Measurements from ENCODE around the gene NPPA.
A peak's percentile ranks its signal among the peaks of the same experiment; 100 is the strongest.

Gene NPPA

GRCh38 chr1:11841245-11842153 lies 6.1 kb downstream of the NPPA start:
- peak; percentile 39 to 58 (median 44) for DNase-seq

- DNase-seq = no peak
Observed at GRCh38 chr1:11839727-11840705, 7.6 kb downstream of the NPPA start.

DNA sequence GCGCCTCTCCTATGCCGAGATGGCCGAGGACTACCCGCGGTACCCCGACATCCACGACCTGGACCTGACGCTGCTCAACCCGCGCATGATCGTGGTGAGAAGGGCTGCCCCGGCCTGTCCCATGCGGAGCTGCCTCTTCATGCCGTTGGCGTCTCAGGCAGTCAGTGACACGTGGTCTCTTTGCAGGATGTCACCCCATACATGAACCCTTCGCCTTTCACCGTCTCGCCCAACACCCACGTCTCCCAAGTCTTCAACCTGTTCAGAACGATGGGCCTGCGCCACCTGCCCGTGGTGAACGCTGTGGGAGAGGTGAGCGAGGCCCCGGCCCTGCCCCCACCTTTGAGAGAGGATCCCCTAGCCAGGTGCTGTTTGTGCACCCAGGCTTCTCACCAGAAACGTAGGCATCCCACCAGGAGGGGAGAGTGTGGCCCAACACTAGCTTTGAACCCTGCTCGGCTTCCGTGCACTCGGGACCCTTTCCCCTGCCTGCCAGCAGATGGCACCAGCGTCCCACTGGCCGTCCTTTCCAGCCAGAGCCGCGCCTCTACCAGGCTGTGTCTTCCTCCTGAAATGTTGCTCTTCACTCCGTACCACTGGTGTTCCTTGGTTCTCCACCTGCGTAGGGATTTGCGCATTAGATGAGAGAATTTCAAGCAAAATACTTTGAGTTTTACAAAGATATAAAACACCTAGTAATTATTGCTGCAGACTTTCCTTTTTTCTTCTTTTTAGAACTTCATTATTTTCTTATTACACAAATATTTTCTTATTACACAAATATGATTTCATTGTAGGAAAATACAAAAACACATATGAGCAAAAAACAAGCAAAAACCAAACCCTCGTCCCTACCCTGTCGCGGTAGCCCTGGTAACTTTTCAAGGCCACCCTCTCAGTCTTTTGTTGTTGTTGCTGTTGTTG lies 9.0 kb downstream of the NPPA start:
- peak; percentile 74 to 82 (median 79) for DNase-seq

GRCh38 chr1:11837767-11838348 lies 9.7 kb downstream of the NPPA start:
- no peak for DNase-seq

- no peak for DNase-seq
Observed at GRCh38 chr1:11836955-11837766, 10.4 kb downstream of the NPPA start.

GRCh38 chr1:11835441-11836225 lies 11.9 kb downstream of the NPPA start:
- DNase-seq = no peak

- DNase-seq = no peak
Observed at GRCh38 chr1:11833900-11834299, 13.7 kb downstream of the NPPA start.

- no peak for DNase-seq
Observed at GRCh38 chr1:11833497-11833896, 14.1 kb downstream of the NPPA start.

GRCh38 chr1:11831945-11832725 lies 15.4 kb downstream of the NPPA start:
- DNase-seq = no peak

- no peak for DNase-seq
Observed at GRCh38 chr1:11828511-11828910, 19.1 kb downstream of the NPPA start.

GRCh38 chr1:11826946-11827345 lies 20.6 kb downstream of the NPPA start:
- DNase-seq = no peak

DNA sequence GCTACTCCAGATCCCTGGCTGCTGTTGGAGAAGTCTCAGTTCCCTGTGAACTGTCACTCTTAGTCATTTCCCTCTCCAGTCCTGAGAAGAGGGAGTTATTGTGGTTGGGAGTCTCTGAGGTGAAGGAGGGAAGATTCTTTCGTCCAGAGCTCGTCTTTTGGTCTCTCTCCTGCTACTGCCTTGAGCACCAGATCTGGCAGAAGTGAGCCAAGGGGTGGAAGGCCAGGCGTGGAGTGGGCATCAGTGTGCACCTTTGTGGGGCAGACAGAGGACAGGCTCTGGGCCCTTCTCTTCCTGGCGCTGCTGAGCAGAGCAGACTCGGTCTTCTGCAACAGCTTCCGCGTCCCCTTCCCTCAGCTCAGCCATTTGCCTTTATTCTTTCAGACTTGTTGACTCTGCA lies 22.5 kb downstream of the NPPA start:
- DNase-seq = no peak

DNA sequence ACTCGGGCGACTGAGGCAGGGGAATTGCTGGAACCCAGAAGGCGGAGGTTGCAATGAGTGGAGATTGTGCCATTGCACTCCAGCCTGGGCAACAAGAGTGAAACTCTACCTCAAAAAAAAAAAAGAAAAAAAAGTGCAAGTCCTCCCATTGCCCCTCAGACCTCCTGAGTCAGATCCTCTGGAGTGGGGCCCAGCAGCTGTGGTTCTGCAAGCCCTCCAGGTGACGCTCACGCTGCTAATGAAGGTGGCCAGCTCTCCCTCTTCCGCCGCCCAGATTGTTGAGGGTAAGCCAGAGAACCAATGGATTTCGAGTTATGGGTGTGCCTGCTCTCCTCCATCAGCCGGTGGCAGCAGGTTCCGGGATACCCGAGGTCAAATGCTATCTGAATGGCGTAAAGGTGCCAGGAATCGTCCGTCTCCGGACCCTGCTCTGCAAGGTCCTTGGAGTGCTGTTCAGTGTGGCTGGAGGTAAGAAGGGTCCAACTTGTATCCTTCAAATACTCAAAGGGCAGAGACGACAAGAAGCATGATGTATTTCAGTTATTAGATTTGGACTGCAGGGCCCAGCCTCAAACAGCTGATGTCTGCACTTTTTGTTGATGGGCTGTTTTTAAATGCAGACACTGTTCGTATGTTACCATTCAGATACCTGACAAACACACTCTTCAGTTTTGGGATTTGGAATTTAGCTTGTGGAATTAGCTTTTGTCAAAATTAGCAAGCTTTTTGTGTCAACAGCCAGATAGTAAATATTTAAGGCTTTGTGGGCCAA lies 24.0 kb downstream of the NPPA start:
- DNase-seq = no peak

GRCh38 chr1:11822091-11822490 lies 25.5 kb downstream of the NPPA start:
- no peak for DNase-seq

DNA sequence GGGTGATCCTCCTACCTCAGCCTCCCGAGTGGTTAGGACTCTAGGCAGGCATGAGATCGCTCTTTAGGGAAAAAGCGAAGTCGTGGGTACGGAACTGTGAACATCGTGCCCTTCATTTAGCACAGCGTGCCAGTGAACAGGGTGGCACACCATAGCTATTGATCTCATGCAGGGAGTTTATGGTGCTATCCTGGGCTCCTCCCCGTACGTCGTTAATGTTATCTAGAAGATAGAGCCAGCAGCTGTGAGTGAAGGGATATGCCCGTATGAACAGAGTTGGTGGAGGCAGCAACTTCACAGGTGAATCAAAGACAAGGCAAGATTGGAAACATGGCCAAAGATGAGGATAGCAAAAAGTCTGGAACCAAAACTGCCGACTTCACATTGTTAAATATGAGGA lies 30.4 kb downstream of the NPPA start:
- DNase-seq = no peak

GRCh38 chr1:11813021-11813420 lies 34.6 kb downstream of the NPPA start:
- DNase-seq = no peak

DNA sequence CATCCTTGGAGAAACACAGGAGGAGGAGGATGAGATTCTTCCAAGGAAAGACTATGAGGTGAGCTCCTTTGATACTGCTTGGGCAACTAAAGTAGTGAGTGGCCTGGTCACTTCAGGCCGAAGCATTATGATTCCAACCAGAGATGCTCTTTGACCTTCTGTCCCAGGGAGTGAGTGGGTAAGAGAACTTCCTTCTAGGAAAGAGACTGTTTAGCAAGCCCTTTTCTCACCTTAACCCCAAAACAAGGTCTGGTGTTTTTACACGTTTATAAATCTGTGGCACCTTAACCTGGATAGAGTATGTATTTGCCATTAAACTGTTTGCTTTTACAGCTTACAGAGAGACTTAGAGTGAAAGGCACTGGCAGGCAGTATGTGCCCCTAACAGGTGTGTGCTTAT lies 40.5 kb downstream of the NPPA start:
- DNase-seq = no peak

DNA sequence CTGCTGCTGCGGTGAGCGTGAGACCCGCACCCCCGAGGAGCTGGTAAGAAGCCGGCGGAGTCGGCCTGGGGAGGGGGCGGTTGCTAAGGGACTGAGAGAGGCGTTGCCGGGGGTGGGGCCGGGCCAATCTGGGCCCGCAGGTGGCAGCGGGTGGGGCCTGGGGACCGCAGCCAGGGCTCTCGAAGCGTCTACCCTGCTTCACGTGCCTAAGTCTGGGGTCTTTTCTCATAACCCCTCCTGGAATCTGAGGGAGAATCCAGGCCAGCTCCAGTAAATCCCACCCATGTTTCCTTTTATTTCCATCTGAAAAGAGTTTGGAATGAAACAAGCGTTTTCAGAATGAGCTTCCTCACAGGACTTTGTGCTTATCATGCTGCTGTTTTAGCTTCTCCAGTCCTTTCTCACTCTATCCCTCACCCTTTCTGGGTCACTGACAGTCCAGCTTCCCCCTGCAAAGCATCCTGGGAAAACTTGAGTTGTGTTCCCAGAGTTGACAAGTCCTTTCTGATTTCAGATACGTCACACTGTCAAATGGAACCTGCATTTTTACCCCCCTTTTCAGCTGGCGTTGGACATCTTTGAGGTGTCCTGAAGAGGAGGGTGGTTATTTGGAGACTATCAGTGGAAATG lies 41.2 kb downstream of the NPPA start:
- peak; percentile 45 to 55 (median 55) for DNase-seq

All from suppressor macrophage treated with lipopolysaccharide for 1 hour (primary cell).